OCI-M2 (cell line): ENCODE data around the gene ARL8B.
"Not testable (repeated sequence)": the region's sequence is repeated elsewhere in the genome, so short reads cannot be mapped to it uniquely, and the experiment has no call there.

Source experiments
- DNase-seq: peaks from one replicate; lab custom pipeline; 2025; ENCODE audit not compliant: unreplicated experiment; lab: John Stamatoyannopoulos, UW

The ARL8B gene

GRCh38 chr3:5122030-5122740 is at the start of gene ARL8B:
Gene ARL8B, plus strand, starts transcription at chr3:5122292. Its CDS starts 174 bp downstream, at chr3:5122466.
- DNase-seq: peak; percentile 74

GRCh38 chr3:5073374-5074085 is 48.6 kb upstream of the ARL8B start:
- DNase-seq: no peak

GRCh38 chr3:5078151-5078550 is 43.9 kb upstream of the ARL8B start:
- no peak for DNase-seq

- no peak for DNase-seq
These were observed 42.3 kb upstream of the ARL8B start for GRCh38 chr3:5079761-5080160.

- no peak for DNase-seq
These were observed 41.1 kb upstream of the ARL8B start for GRCh38 chr3:5080779-5081550.

GRCh38 chr3:5081973-5082788 is 39.9 kb upstream of the ARL8B start:
- DNase-seq: peak; percentile 8

GRCh38 chr3:5082789-5083115 is 39.3 kb upstream of the ARL8B start:
- DNase-seq: no peak

GRCh38 chr3:5084224-5084623 is 37.9 kb upstream of the ARL8B start:
- no peak for DNase-seq

- no peak for DNase-seq
These were observed 35.4 kb upstream of the ARL8B start for GRCh38 chr3:5086708-5087107.

GRCh38 chr3:5087209-5087608 is 34.9 kb upstream of the ARL8B start:
- no peak for DNase-seq

GRCh38 chr3:5090197-5090596 is 31.9 kb upstream of the ARL8B start:
- no peak for DNase-seq

GRCh38 chr3:5092018-5092417 is 30.1 kb upstream of the ARL8B start:
- DNase-seq: no peak

- no peak for DNase-seq
These were observed 28.4 kb upstream of the ARL8B start for GRCh38 chr3:5093731-5094130.

- DNase-seq: no peak
These were observed 26.2 kb upstream of the ARL8B start for GRCh38 chr3:5095886-5096285.

- no peak for DNase-seq
These were observed 25.6 kb upstream of the ARL8B start for GRCh38 chr3:5096336-5097008.

- no peak for DNase-seq
These were observed 23.7 kb upstream of the ARL8B start for GRCh38 chr3:5098346-5098745.

GRCh38 chr3:5102532-5102931 is 19.6 kb upstream of the ARL8B start:
- DNase-seq: no peak

GRCh38 chr3:5103743-5104142 is 18.3 kb upstream of the ARL8B start:
- DNase-seq: no peak

GRCh38 chr3:5105050-5105449 is 17.0 kb upstream of the ARL8B start:
- DNase-seq: no peak

GRCh38 chr3:5106371-5106770 is 15.7 kb upstream of the ARL8B start:
- DNase-seq: not testable (repeated sequence)

GRCh38 chr3:5106933-5107334 is 15.2 kb upstream of the ARL8B start:
- not testable (repeated sequence) for DNase-seq
